ENCODE data around the gene ILDR2. TPM values are rescaled to one million over a fixed set of nuclear protein-coding genes. Genes with fewer than 3 reads are reported as not detected.

ILDR2 gene
- total and polyA plus RNA-seq, 10 of the 15 experiments (the other 5 are each of a cell fraction or from before 2014, with no cell fraction given), result 0.05 to 5.3 (median 1.9) TPM

DNA sequence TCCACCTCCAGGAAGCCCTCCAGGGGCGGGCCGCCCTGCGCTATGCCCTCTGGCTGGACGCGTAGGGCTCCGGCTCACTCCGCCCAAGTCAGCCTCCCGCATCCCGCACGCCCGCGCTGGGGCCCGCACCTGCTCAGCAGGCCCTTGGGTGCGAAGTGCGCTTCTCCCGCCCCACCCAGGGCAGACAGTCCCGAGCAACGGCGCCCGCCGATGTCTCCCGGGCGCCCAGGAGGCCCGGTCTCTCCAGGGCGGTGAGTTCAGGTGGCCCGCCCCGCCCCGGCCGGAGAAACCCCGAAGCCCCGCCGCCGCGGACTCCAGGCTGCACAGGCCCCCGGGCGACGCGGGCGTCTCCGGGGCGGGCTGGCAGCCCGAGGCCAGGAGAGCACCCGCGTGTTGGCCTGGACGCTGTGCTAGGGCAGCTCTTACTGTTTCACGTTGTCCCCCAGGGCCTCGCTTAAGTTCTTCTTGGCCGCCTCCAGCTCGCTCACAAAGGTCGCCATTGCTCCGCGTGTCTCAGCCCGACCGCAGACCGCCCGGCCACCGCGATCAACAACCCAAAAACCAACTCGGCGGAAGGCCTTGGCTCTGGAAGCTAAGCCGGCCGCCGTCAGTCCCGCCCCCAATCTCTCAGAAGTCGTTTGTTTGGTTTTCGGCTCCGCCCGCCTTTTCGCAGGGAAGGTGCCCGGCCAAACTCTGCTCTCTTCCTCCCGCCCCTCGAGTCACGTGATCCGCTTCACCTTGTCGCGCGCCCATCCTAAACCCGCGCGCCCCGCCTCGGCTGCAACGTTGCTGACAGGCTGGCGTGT lies 99.4 kb downstream of the ILDR2 start, which contains the start of gene TADA1 (continued):
- no peak for TF ChIP-seq CUX1 (IDR thresholded peaks at IDR 0.05; ENCODE audit: insufficient replicate concordance, low read depth, low read length)
- TF ChIP-seq RAD21 (IDR thresholded peaks at IDR 0.05; ENCODE audit: insufficient read depth, low read depth, low read length), result peak; percentile 10; the same call in 1 of the 2 replicates
- TF ChIP-seq SRF (IDR thresholded peaks at IDR 0.05; ENCODE audit: low read depth in 2 of 2, low read length in 2 of 2), result no peak
- 0 out of 2 replicates have a peak, but pooled peaks have one; percentile 45 for TF ChIP-seq RCOR1 (conservative IDR thresholded peaks at IDR 0.05; ENCODE audit: low read depth, low read length)
- peak; percentile 52; the same call in 1 of the 2 replicates for TF ChIP-seq BACH1 (IDR thresholded peaks at IDR 0.05; ENCODE audit: borderline replicate concordance)
- TF ChIP-seq, protein P1, sequence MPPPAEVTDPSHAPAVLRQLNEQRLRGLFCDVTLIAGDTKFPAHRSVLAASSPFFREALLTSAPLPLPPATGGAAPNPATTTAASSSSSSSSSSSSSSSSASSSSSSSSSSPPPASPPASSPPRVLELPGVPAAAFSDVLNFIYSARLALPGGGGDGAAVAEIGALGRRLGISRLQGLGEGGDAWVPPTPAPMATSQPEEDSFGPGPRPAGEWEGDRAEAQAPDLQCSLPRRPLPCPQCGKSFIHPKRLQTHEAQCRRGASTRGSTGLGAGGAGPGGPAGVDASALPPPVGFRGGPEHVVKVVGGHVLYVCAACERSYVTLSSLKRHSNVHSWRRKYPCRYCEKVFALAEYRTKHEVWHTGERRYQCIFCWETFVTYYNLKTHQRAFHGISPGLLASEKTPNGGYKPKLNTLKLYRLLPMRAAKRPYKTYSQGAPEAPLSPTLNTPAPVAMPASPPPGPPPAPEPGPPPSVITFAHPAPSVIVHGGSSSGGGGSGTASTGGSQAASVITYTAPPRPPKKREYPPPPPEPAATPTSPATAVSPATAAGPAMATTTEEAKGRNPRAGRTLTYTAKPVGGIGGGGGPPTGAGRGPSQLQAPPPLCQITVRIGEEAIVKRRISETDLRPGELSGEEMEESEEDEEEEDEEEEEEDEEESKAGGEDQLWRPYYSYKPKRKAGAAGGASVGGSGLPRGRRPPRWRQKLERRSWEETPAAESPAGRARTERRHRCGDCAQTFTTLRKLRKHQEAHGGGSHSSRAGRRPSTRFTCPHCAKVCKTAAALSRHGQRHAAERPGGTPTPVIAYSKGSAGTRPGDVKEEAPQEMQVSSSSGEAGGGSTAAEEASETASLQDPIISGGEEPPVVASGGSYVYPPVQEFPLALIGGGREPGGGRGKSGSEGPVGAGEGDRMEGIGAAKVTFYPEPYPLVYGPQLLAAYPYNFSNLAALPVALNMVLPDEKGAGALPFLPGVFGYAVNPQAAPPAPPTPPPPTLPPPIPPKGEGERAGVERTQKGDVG (CRISPR knock-in tag; IDR thresholded peaks at IDR 0.05), result peak; percentile 95
- 0 out of 2 replicates have a peak, but pooled peaks have one; percentile 52 for TF ChIP-seq POLR2AphosphoS5 (IDR thresholded peaks at IDR 0.05; ENCODE audit: low read length)
- TF ChIP-seq SUPT20H (IDR thresholded peaks at IDR 0.05; ENCODE audit: borderline replicate concordance, control insufficient read depth, low read depth, low read length), result no peak
- TF ChIP-seq YY1 (IDR thresholded peaks at IDR 0.05; ENCODE audit: low read depth, low read length), result peak; percentile 95
- TF ChIP-seq, protein P2, sequence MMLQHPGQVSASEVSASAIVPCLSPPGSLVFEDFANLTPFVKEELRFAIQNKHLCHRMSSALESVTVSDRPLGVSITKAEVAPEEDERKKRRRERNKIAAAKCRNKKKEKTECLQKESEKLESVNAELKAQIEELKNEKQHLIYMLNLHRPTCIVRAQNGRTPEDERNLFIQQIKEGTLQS (IDR thresholded peaks at IDR 0.05; ENCODE audit: borderline replicate concordance, extremely low read depth, low read depth, low read length), result peak; percentile 51; the same call in 1 of the 2 replicates
- no peak for TF ChIP-seq REST (IDR thresholded peaks at IDR 0.05; ENCODE audit: low read depth, low read length)
- peak; percentile 43; the same call in 1 of the 2 replicates for TF ChIP-seq NFYB (IDR thresholded peaks at IDR 0.05; ENCODE audit: insufficient read depth, low read depth, low read length)
- no peak; the same call in 1 of the 2 replicates for TF ChIP-seq TBL1XR1 (IDR thresholded peaks at IDR 0.05; ENCODE audit: low read depth, low read length)
- TF ChIP-seq IKZF2 (IDR thresholded peaks at IDR 0.05), result peak in 1 of 2 experiments; percentile 42; a peak in 2 of 4 replicates
- TF ChIP-seq ZSCAN29 (IDR thresholded peaks at IDR 0.05), result no peak
- no peak for TF ChIP-seq SREBF2 (IDR thresholded peaks at IDR 0.05; ENCODE audit: low read length)
